CD4-positive, alpha-beta memory T cell (primary cell): ENCODE results near the gene CACNA1B. TPM values are rescaled to one million over a fixed set of nuclear protein-coding genes. Genes with fewer than 3 reads are reported as not detected.
"Not testable (repeated sequence)": the region's sequence is repeated elsewhere in the genome, so short reads cannot be mapped to it uniquely, and the experiment has no call there.

Source experiments
- CTCF ChIA-PET: fragments of 350-600 bp; sonication (Branson Sonifier 250); formaldehyde crosslinking; loops from one replicate; lab custom pipeline; 2021; ENCODE audit warnings: inconsistent platforms; ENCODE audit not compliant: partially characterized antibody; lab: Charles Lee
- POLR2A ChIA-PET: fragments of 350-600 bp; sonication (Branson Sonifier 250); formaldehyde crosslinking; loops from one replicate; lab custom pipeline; 2021; ENCODE audit not compliant: partially characterized antibody; lab: Charles Lee
- DNase-seq, 5 donors: peaks; one replicate each; pipeline versions ENCODE4 v3.0.0 to v3.0.0-alpha.2; 2020 to 2022; ENCODE audit warnings: mixed read lengths in 1 of 5
- H3K27ac ChIP-seq: one replicate; pipeline ENCODE4 v1.7.0; 2013; ENCODE audit warnings: low read depth, low read length
- H3K27me3 ChIP-seq: 2 replicates; pipeline ENCODE4 v1.7.0; 2013; ENCODE audit warnings: mild to moderate bottlenecking, low read length, moderate library complexity; ENCODE audit not compliant: insufficient read depth
- H3K36me3 ChIP-seq: 2 replicates; pipeline ENCODE4 v1.7.0; 2013; ENCODE audit warnings: mild to moderate bottlenecking, low read length, moderate library complexity; ENCODE audit not compliant: insufficient read depth
- H3K4me1 ChIP-seq: 2 replicates; pipeline ENCODE4 v1.7.0; 2013; ENCODE audit warnings: mild to moderate bottlenecking, low read length, moderate library complexity; ENCODE audit not compliant: insufficient read depth
- H3K4me3 ChIP-seq, 2 donors: one replicate each; pipeline ENCODE4 v1.7.0; 2013; ENCODE audit warnings: low read length in 2 of 2, mild to moderate bottlenecking in 1 of 2
- H3K9me3 ChIP-seq, 2 donors: one replicate each; pipeline ENCODE4 v1.7.0; 2013; ENCODE audit warnings: low read length in 2 of 2, control low read depth in 1 of 2; ENCODE audit not compliant: control insufficient read depth in 1 of 2
- H3K27ac Mint-ChIP-seq, 7 donors: one replicate each; pipeline ENCODE4 v1.8.0; 2020 to 2021; ENCODE audit warnings: mixed read lengths in 7 of 7, mild to moderate bottlenecking in 6 of 7, inconsistent platforms in 3 of 7, moderate library complexity in 3 of 7
- H3K27me3 Mint-ChIP-seq, 2 donors: one replicate each; pipeline ENCODE4 v1.8.0; 2020 to 2021; ENCODE audit warnings: mixed read lengths in 2 of 2
- H3K36me3 Mint-ChIP-seq, 2 donors: one replicate each; pipeline ENCODE4 v1.8.0; 2020 to 2021; ENCODE audit warnings: mixed read lengths in 2 of 2, inconsistent platforms in 1 of 2, mild to moderate bottlenecking in 1 of 2
- H3K4me1 Mint-ChIP-seq, 4 donors: one replicate each; pipeline ENCODE4 v1.8.0; 2020 to 2021; ENCODE audit warnings: mixed read lengths in 4 of 4, mild to moderate bottlenecking in 1 of 4
- H3K4me3 Mint-ChIP-seq, 8 donors: one replicate each; pipeline ENCODE4 v1.8.0; 2020 to 2021; ENCODE audit warnings: mixed read lengths in 8 of 8, mild to moderate bottlenecking in 7 of 8, moderate library complexity in 6 of 8, inconsistent platforms in 3 of 8
- H3K9me3 Mint-ChIP-seq, 8 donors: one replicate each; pipeline ENCODE4 v1.8.0; 2020 to 2021; ENCODE audit warnings: mixed read lengths in 8 of 8, mild to moderate bottlenecking in 5 of 8, inconsistent platforms in 3 of 8, moderate library complexity in 1 of 8
- intact Hi-C: fragments of 100-400 bp; cut with micrococcal nuclease; formaldehyde crosslinking; loops from one replicate; pipeline ENCODE4 v1.15.1; 2023
- polyA plus RNA-seq, 2 donors: library from polyadenylated mRNA; unstranded; fragments of 300-500 nt; fragmentation: Illumina TruSeq; gene quantifications; one replicate each; pipeline ENCODE4 v1.2.3, GENCODE V29; 2021
- total RNA-seq, 2 experiments: library from RNA; stranded (reverse); gene quantifications; one replicate each; pipeline ENCODE4 v1.2.3, GENCODE V29; 2021

Gene CACNA1B
- total and polyA plus RNA-seq, 4 experiments from 2014 or later: not detected

DNA sequence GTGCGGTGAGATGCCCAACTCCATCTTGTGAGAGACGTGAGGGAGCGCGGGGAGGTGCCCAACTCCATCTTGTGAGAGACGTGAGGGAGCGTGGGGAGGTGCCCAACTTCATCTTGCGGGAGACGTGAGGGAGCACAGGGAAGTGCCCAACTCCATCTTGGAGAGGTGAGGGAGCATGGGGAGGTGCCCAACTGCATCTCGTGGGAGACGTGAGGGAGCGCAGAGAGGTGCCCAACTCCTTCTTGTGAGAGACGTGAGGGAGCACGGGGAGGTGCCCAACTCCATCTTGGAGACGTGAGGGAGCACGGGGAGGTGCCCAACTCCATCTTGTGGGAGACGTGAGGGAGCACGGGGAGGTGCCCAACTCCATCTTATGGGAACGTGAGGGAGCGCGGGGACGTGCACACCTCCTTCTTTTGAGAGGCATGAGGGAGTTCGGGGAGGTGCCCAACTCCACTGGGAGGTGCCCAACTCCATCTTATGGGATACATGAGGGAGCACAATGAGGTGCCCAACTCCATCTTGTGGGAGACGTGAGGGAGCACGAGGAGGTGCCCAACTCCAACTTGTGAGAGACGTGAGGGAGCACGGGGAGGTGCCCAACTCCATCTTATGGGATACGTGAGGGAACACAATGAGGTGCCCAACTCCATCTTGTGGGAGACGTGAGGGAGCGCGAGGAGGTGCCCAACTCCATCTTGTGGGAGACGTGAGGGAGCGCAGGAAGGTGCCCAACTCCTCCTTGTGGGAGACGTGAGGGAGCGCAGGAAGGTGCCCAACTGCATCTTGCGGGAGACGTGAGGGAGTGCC lies 235.4 kb downstream of the CACNA1B start:
- Mint-ChIP-seq H3K9me3 (no peaks in the 10 kb centered on the region), H3K4me1 (no peaks in the 10 kb centered on the region), H3K36me3 (no peaks in the 10 kb centered on the region), H3K27ac (no peak overlapping the region), H3K27me3 (peaks cover 2 to 4% of the 10 kb centered on the region in 2 donors), H3K4me3 (no peak overlapping the region)
- no peak for DNase-seq
- POLR2A ChIA-PET: no interaction called here
- H3K27ac ChIP-seq: no peak overlapping the region
- no peak overlapping the region for H3K4me3 ChIP-seq
- CTCF ChIA-PET: no interaction called here
- no peaks in the 10 kb centered on the region for H3K36me3 ChIP-seq
- H3K9me3 ChIP-seq: no peaks in the 10 kb centered on the region
- H3K27me3 ChIP-seq: no peaks in the 10 kb centered on the region
- intact Hi-C loops: no loop called here
- H3K4me1 ChIP-seq: no peaks in the 10 kb centered on the region

DNA sequence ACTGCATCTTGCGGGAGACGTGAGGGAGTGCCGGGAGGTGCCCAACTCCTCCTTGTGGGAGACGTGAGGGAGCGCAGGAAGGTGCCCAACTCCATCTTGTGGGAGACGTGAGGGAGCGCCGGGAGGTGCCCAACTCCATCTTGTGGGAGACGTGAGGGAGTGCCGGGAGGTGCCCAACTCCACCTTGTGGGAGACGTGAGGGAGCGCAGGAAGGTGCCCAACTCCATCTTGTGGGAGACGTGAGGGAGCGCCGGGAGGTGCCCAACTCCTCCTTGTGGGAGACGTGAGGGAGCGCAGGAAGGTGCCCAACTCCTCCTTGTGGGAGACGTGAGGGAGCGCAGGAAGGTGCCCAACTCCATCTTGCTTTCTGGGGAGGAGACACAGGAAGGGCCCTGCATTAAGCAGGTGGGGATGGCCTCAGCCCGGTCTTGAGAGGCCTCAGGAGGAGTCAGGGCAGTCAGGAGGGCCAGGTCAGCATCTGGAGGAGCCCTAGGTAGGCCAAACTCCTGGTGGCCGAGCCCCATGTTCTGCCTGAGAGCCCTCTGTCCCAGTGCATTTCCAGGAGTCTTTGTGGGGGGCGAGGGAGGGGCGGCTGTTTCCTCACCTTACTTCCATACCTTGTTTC lies 236.2 kb downstream of the CACNA1B start:
- H3K4me3 ChIP-seq, H3K4me3 Mint-ChIP-seq, H3K36me3 Mint-ChIP-seq, H3K4me1 ChIP-seq, H3K36me3 ChIP-seq, DNase-seq, intact Hi-C loops, H3K27me3 ChIP-seq, CTCF ChIA-PET, H3K4me1 Mint-ChIP-seq, H3K27ac ChIP-seq, H3K9me3 ChIP-seq, POLR2A ChIA-PET, H3K9me3 Mint-ChIP-seq, H3K27me3 Mint-ChIP-seq, H3K27ac Mint-ChIP-seq: not testable (repeated sequence)

DNA sequence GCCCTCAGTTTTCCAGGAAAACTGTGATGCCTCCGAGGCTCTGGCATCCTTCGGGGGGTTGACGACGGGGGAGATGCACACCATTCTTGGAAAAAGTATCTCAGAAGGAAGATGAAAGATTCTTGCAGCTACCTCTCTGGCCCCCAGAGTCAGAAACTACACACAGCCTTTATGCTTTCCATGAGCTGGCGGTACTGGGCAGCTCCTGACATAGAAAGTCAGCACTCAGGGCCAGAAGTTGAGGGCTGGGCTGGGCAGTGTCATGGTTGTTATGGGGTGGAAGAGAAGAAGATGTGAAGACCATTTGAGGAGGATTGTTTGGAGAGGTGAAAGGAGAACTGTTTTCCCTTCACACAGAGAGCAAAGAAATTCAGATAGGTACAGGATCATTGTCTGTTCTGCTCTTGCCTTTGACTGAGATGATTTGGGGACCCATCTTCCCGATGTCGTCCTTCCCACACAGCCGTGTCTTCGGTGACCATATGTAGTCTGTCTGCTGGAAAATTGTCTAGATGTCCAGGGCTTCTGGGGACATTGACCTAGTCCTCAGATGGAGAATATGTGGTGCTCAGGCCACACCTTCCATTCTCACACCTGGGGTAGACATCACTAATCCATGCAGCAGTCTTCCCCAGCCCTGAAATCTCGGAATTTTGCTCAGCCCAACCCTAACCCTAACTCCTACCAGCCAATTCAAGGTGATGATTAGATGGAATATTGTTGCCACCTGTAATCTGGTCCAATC lies 237.1 kb downstream of the CACNA1B start:
- Mint-ChIP-seq H3K4me1 (no peaks in the 10 kb centered on the region), H3K36me3 (no peaks in the 10 kb centered on the region), H3K9me3 (no peaks in the 10 kb centered on the region), H3K27me3 (peaks cover 4% of the 10 kb centered on the region in 2 donors), H3K4me3 (no peak overlapping the region), H3K27ac (no peak overlapping the region)
- no peaks in the 10 kb centered on the region for H3K36me3 ChIP-seq
- POLR2A ChIA-PET: no interaction called here
- H3K4me1 ChIP-seq: no peaks in the 10 kb centered on the region
- CTCF ChIA-PET: no interaction called here
- intact Hi-C loops: no loop called here
- H3K27ac ChIP-seq: no peak overlapping the region
- DNase-seq: no peak
- H3K27me3 ChIP-seq: no peaks in the 10 kb centered on the region
- no peaks in the 10 kb centered on the region for H3K9me3 ChIP-seq
- H3K4me3 ChIP-seq: no peak overlapping the region

DNA sequence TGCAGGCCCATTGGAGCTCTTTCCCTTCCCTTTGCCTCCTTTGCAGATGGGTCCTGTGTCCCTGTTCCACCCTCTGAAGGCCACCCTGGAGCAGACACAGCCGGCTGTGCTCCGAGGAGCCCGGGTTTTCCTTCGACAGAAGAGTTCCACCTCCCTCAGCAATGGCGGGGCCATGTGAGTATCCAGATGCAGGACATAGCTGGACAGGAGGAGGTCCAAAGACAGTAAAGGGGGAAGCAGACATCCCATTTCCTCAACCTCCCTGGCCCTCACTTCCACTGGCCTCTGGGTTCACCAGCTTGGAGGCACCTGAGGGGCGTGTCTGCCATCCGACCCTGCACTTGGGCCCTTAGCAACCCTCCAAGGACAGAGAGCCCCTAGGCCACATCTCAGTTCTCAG lies 237.9 kb downstream of the CACNA1B start:
- Mint-ChIP-seq H3K27ac (no peak overlapping the region), H3K36me3 (no peaks in the 10 kb centered on the region), H3K9me3 (no peaks in the 10 kb centered on the region), H3K4me1 (no peaks in the 10 kb centered on the region), H3K27me3 (peaks cover 4% of the 10 kb centered on the region in 2 donors), H3K4me3 (no peak overlapping the region)
- intact Hi-C loops: no loop called here
- Histone ChIP-seq H3K36me3 (no peaks in the 10 kb centered on the region), H3K4me1 (no peaks in the 10 kb centered on the region), H3K27ac (no peak overlapping the region), H3K4me3 (no peak overlapping the region), H3K27me3 (no peaks in the 10 kb centered on the region), H3K9me3 (no peaks in the 10 kb centered on the region)
- DNase-seq: no peak
- ChIA-PET POLR2A (no interaction called here), CTCF (no interaction called here)

DNA sequence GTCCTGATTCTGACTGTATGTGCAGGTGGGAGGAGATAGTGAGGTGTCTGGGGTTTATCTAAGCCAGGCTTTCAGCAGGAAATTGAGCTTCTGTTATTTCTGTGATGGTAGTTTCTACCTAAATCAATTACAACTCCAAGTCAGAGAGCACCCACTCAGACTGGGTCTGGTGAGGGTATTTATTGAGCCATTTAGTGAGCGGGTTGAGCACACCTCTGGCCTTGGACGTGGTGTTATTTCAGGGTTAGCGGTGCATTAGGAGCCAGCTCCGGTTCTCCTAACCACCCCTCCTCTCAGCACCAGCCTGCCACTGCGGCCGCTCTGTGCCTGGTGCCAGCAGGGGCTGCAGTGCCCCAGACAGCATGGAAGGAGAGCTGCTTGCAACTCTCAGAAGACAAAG lies 238.9 kb downstream of the CACNA1B start:
- Histone ChIP-seq H3K36me3 (no peaks in the 10 kb centered on the region), H3K4me1 (no peaks in the 10 kb centered on the region), H3K9me3 (no peaks in the 10 kb centered on the region), H3K4me3 (no peak overlapping the region), H3K27me3 (no peaks in the 10 kb centered on the region), H3K27ac (no peak overlapping the region)
- POLR2A ChIA-PET: no interaction called here
- H3K27ac Mint-ChIP-seq: no peak overlapping the region
- no peak for DNase-seq
- no peaks in the 10 kb centered on the region for H3K4me1 Mint-ChIP-seq
- intact Hi-C loops: no loop called here
- H3K4me3 Mint-ChIP-seq: no peak overlapping the region
- peaks cover 2 to 4% of the 10 kb centered on the region in 2 donors for H3K27me3 Mint-ChIP-seq
- CTCF ChIA-PET: no interaction called here
- H3K9me3 Mint-ChIP-seq: no peaks in the 10 kb centered on the region
- no peaks in the 10 kb centered on the region for H3K36me3 Mint-ChIP-seq

DNA sequence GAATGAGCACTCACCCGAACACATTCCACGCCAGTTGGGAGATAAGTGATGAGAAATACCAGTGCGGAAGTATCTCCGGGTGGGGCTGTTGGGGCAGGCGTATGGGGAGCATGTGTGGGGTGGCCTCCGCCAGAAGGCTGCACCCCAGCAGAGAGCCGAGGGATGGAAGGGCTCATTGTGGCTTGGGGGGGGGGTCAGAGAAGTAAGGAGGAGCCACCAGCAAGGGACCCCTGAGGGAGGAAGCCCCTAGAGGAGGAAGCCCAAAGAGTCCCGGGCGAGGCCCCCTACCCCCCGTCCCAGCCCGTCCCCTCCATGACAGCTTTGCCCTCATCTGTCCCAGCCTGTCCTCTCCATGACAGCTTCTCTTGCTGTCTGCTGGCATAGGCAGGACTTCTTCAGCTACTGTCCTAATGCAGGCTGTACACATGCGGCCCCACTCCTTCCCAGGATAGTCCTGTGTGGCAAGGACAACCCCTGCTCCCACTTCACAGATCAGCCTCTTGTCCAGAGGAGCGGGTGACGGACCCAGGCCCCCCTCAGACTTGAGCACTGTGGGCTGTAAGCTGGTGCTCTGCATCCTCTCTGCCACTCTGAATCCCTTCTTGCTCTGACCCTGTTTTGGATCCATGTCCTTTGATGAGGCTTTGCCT lies 239.6 kb downstream of the CACNA1B start:
- Histone ChIP-seq H3K36me3 (no peaks in the 10 kb centered on the region), H3K27ac (no peak overlapping the region), H3K4me1 (no peaks in the 10 kb centered on the region), H3K27me3 (no peaks in the 10 kb centered on the region), H3K9me3 (no peaks in the 10 kb centered on the region), H3K4me3 (no peak overlapping the region)
- peaks cover 2 to 4% of the 10 kb centered on the region in 2 donors for H3K27me3 Mint-ChIP-seq
- no peaks in the 10 kb centered on the region for H3K36me3 Mint-ChIP-seq
- H3K9me3 Mint-ChIP-seq: no peaks in the 10 kb centered on the region
- CTCF ChIA-PET: no interaction called here
- no peak for DNase-seq
- no peaks in the 10 kb centered on the region for H3K4me1 Mint-ChIP-seq
- no peak overlapping the region for H3K27ac Mint-ChIP-seq
- no peak overlapping the region for H3K4me3 Mint-ChIP-seq
- POLR2A ChIA-PET: no interaction called here
- intact Hi-C loops: no loop called here

DNA sequence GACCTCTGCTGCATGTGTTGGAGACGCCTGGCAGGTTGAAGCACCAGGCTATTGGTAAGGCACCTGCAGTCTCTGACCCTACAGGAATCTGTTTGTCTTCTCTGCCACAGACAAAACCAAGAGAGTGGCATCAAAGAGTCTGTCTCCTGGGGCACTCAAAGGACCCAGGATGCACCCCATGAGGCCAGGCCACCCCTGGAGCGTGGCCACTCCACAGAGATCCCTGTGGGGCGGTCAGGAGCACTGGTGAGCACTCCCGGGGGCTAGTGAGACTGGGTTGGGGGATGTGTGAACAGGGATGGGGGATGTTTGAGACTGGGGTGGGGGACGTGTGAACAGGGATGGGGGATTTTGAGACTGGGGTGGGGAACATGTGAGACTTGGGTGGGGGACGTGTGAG lies 240.3 kb downstream of the CACNA1B start:
- no peak for DNase-seq
- Mint-ChIP-seq H3K27ac (no peak overlapping the region), H3K9me3 (no peaks in the 10 kb centered on the region), H3K27me3 (peaks cover 2 to 4% of the 10 kb centered on the region in 2 donors), H3K36me3 (no peaks in the 10 kb centered on the region), H3K4me1 (no peaks in the 10 kb centered on the region), H3K4me3 (no peak overlapping the region)
- no peaks in the 10 kb centered on the region for H3K27me3 ChIP-seq
- H3K9me3 ChIP-seq: no peaks in the 10 kb centered on the region
- H3K27ac ChIP-seq: no peak overlapping the region
- H3K4me1 ChIP-seq: no peaks in the 10 kb centered on the region
- intact Hi-C loops: no loop called here
- H3K4me3 ChIP-seq: no peak overlapping the region
- ChIA-PET CTCF (no interaction called here), POLR2A (no interaction called here)
- no peaks in the 10 kb centered on the region for H3K36me3 ChIP-seq
